Measurements from ENCODE around the gene ZNF487.
"Not testable (repeated sequence)": the region's sequence is repeated elsewhere in the genome, so short reads cannot be mapped to it uniquely, and the experiment has no call there.

The ZNF487 gene

DNA sequence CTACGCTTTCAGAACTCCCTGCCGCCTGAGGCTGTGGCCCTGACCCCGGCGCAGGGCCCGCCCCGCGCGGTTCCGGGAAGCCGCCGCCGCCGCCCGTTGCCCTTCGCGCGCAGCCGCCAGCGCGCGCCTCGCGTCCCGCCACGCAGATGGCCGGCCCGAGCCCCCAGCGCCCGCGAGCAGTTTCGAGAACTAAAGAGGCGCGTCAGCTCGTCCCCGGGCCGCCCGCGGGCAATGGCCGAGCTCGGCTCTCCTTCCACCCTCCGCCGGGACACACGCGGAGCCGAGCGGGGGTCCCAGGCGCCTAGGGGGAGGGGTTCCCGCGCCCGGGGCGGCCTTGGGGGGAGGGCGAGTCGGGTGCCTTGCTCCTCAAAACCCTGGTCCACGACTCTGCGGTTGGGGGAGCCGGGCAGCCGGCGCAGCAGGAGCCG lies 29.7 kb upstream of the ZNF487 start:
- DNase-seq = peak; percentile 60

DNA sequence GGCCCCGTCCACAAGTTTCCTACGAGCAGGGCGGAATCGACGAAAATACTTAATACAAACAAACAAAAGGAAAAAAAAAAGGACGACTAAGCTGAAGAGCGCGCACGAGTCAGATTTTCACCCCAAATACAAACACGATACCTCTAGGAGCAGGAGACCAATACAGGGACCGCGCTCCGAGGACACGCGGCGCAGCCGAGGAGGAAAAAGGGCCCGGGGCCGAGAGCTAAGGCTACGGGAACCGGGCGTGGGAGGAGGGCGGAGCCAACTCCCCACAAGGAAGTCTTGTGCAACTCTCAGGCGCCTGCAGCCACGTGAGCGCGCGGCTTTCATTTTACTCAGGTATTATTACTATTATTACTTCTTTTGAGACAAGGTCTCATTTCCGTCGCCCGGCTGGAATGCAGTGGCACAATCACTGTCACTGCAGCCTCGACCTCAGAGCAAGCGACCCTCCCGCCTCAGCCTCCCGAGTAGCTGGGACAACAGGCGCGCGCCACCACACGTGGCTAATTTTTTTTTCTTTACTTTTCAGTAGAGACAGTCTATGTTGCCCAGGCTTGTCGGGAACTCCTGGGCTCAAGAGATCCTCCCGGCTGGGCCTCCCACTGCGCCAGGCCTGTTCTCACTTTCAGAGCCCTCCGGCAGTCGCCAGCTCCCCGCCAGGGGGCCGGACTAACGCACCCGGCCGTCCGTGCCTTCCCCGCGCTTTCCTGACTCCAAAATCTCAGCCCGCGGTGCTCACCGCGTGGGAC lies 29.2 kb upstream of the ZNF487 start:
- DNase-seq = peak; percentile 93

DNA sequence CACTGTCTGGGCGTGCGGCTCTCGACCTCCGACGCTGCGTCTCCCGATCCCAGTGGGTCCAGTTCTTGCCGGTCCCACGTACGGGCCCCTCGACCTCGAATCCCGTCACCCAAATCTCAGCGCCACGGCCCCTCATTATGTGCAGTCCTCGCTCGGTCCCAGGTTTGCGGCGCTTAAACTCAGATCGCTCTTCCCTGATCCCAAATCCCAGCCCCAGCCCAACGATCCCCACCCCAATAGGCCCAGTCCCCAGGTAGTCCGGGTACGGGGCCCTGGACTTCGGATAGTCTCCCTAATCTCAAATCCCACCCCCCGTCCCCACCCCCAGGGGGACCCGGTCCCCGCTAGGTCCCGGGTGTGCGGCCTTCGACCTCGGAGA lies 28.6 kb upstream of the ZNF487 start:
- no peak for DNase-seq

DNA sequence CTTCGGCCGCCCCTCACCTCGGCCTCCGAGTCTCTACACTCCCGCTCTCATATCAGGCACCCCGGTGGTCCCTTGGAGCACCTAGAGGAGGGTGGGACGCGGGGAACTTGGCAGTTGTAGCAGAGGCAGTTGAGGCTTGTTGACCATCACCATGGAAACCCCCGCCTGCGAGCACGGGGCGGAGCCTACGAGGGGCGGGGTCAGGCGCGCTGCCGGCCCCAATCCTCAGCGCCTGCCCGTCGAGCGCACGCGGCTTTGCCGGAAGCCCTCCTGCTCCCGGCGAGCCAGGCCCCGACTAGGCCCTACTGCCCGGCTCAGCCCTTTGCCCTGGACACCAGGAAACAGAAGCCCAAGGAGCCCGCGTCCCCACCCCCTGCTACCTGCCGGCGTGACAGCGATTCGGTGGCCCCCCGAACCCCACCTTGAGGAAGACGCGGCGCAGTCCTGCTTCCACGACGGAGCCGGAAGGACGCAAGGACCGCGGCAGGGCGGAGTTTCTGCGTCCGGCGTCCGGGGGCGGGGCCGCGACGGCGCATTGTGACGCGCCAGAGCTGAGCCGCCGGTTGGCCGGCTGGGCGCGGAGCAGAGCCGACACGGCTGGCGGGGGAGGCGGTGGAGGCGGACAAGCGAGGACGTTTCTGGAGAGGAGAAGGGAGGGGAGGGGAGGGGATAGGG lies 28.1 kb upstream of the ZNF487 start, which contains the start of gene HNRNPF:
Gene HNRNPF, minus strand, starts transcription at position 477 of the 675 bp plus-strand sequence. CDS start 21,302 bp downstream, outside the sequence.
- peak; percentile 95 for DNase-seq

DNA sequence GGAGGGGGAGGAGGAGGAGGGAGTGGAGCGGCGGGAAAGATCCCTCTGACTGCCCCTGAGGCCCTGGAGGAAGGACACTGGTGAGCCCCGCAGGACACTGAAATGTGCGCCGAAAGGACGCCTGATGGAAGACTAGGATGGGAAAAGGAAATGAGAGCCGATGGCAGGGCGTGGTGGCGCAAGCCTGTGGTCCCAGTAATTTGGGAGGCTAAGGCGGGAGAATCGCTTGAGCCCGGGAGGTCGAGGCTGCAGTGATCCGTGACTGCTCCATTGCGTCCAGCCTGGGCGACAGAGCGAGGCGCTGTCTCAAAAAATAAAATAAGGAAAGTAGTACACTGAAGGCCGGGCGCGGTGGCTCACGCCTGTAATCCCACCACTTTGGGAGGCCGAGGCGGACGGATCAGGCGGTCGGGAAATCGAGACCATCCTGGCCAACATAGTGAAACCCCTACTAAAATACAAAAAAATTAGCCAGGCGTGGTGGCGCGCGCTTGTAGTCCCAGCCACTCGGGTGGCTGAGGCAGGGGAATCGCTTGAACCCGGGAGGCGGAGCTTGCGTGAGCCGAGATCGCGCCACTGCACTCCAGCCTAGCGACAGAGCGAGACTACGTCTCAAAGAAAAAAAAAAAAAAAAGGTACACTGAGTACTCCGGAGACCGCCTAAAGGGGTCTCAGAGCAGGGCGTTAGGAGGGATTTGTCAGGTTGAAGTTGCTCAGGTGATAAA lies 27.4 kb upstream of the ZNF487 start:
- DNase-seq = peak; percentile 66

DNA sequence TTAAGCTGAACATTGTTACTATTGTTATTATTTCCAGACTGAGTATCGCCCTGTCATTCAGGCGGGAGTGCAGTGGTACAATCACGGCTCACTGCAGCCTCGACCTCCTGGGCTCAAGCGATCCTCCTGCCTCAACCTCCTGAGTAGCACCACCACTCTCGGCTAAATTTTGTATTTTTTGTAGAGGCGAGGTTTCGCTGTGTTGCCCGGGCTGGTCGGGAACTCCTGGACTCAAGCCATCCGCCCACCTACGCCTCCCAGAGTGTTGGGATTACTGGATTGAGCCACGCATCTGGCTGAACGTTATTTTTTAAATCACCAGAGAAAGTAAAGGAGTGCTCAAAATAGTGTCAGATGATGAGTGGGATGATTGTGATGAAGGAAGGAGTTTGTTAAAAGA lies 26.6 kb upstream of the ZNF487 start:
- DNase-seq = no peak

DNA sequence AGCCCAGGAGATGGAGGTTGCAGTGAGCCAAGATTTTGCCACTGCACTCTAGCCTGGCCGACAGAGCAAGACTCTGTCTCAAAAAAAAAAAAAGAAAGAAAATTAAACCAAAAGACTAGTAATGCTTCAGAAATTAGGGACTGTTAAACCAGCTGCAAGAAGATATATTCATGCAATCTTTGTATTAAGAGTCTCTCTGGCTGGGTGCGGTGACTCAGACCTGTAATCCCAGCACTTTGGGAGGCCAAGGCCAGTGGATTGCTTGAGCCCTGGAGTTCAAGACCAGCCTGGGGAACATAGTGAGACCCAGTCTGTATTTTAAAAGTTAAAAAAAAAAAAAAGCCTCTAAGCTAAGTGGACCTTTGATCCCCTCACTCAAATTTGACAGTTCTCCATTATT lies 25.4 kb upstream of the ZNF487 start:
- no peak for DNase-seq

DNA sequence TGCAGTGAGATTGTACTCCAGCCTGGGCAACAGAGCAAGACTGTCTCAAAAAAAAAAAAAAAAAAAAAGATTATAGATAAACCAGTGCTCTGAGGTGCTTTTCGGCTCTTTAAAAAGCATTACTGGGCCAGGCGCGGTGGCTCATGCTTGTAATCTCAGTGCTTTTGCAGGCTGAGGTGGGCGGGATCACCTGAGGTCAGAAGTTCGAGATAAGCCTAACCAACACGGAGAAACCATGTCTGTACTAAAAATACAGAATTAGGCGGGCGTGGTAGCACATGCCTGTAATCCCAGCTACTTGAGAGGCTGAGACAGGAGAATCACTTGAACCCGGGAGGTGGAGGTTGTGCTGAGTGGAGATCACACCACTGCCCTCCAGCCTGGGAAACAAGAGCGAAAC lies 21.4 kb upstream of the ZNF487 start:
- no peak for DNase-seq

DNA sequence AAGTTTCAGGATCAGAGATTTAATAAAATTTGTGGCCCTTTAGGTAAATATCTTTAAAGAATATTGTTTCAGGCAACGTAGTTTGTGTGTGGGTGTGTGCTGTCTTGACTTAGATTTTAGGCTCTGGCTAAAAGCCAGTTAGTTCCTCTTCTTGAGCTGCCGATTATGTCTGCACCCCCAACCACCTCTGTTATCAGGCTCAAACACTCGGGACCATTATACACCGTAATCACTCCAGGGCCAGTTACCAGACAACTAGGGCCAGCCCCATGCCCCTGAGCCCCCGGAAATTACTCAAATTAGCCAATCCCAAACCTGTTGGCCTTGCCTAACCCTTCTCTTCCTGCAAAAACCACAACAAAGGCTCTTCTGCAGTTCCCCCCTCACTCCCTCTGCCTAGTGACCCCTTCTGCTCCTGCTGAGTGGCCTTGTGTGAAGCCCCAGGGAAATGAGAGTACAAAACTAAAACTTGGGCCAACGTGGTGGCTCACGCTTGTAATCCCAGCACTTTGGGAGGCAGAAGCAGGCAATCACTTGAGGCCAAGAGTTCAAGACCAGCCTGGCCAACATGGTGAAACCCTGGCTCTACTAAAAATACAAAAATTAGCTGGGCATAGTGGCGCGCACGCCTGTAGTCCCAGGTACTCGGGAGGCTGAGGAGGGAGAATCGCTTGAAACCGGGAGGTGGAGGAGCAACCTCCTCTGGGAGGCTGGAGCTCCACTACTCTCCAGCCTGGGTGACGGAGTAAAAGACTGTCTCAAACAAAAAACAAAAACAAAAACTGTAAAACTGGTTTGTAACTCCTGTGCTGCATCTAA lies 18.8 kb upstream of the ZNF487 start:
- no peak for DNase-seq

DNA sequence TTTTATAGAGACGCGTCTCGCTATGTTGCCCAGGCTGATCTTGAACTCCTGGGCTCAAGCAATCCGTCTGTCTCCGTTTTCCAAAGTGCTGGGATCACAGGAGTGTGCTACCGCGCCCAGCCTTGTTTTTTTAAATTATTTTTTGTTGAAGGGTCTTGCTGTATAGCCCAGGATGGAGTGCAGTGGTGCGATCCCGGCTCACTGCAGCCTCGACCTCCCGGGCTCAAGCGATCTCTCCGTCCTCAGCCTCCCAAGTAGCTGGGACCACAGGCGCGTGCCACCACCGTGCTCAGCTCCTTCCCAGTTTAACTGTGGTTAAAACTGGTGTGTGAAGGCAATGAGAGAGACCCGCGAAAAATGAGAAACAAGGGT lies 16.9 kb upstream of the ZNF487 start:
- no peak for DNase-seq

DNA sequence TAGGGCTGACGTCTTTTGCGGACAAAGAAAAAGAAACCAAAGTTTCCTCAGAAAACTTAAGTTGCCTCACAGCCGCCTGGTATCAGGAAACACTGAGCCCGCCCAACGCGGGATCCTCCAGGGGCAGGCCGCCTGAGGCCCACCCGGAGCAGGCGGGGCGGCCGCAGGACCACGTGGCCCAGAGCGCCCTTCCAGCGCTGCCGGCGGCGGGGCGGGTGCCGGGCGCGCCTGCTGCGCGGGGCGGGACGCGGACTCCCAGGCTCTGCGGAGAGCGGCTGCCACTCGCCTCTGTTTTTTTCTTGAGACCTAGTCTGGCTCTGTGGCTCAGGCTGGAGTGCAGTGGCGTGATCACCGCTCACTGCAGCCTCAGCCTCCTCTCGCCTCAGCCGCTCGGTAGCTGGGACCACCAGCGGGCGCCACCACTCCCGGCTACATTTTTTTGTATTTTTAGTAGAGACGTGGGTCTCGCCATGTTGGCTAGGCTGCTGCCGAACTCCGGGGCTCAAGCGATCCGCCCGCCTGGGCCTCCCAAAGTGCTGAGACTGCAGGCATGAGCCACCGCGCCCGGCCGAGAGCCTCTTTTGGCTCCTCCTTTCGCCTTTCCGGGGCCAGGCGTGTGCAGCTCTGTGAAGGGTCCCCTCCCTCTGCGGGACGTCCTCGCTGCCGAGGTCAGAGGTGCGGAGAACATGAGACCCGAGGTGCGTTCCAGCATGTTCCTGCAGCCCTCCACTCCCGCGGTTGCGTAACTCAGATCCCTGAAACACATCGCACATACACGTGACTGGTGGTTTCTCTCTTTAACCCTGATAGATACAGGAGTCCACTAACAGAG lies 16.3 kb upstream of the ZNF487 start:
- DNase-seq = peak; percentile 79

DNA sequence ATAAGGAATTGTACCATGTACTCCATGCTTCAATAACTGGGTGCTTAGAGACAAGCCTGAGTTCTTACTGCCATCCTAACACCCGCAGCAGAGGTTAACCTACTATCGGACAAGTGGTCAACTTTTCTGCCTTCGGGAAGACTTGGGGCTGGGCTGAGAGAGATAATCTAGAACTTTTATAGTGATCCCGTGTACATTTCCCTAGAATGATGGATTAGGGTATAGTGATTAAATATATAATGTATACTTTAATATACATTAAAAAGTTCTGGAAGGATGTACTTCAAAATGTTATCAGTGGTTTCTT lies 15.8 kb upstream of the ZNF487 start:
- DNase-seq = no peak

DNA sequence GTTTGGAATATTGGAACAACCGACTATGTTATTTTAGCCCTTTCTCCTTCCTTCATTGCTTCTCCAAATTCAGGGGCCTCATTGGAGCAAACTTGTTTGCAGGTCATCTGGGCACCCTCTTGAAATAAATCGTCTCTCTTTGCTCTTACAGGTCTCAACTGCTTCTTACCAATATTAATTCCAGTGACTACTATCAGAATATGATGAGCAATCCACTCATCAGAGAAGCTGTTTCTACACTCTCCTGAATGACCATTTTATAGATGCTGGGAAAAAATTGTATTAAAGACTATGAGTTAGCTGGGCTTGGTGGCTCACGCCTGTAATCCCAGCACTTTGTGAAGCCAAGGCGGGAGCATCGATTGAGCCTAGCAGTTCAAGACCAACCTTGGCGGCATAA lies 15.4 kb upstream of the ZNF487 start:
- no peak for DNase-seq

DNA sequence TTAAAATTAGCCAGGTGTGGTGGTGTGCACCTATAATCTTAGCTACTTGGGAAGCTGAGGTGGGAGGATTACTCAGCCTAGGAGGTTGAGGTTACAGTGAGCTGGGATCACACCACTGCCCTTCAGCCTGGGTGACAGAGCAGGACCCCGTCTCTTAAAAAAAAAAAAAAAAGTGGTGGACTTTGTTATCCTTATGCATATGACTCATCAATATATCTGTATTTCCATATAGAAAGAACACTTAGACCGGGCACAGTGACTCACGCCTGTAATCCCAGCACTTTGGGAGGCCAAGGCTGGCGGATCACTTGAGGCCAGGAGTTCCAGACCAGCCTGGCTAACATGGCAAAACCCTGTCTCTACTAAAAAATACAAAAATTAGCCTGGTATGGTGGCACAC lies 15.0 kb upstream of the ZNF487 start:
- not testable (repeated sequence) for DNase-seq

DNA sequence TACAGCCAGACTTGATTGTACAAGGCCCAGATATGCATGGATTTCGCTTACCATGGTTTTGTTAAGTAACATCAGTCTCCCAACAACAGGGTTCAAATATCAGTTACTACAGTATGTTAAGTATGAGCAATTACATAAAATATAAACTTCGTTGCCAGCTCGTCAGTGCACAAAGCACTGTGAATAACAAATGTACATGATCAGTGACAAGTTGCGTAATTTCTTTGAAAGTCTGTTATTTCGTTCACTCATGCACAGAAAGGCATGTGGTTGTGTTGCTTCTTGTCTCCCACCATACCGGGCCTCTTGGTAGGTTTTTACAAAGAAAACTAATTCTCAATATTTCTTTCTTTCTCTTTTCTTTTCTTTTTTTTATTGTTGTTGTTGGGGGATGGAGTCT lies 12.5 kb upstream of the ZNF487 start:
- DNase-seq = no peak

DNA sequence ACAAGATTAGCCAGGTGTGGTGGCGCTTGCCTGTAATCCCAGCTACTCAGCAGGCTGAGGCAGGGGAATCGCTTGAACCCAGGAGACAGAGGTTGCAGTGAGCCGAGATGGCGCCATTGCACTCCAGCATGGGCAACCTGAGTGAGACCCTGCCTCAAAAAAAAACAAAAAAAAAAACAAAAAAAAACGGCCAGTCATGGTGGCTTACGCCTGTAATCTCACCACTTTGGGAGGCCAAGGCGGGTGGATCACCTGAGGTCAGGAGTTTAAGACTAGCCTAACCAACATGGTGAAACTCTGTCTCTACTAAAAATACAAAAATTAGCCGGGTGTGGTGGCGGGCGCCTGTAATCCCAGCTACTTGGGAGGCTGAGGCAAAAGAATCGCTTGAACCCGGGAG lies 10.4 kb upstream of the ZNF487 start:
- DNase-seq = not testable (repeated sequence)

DNA sequence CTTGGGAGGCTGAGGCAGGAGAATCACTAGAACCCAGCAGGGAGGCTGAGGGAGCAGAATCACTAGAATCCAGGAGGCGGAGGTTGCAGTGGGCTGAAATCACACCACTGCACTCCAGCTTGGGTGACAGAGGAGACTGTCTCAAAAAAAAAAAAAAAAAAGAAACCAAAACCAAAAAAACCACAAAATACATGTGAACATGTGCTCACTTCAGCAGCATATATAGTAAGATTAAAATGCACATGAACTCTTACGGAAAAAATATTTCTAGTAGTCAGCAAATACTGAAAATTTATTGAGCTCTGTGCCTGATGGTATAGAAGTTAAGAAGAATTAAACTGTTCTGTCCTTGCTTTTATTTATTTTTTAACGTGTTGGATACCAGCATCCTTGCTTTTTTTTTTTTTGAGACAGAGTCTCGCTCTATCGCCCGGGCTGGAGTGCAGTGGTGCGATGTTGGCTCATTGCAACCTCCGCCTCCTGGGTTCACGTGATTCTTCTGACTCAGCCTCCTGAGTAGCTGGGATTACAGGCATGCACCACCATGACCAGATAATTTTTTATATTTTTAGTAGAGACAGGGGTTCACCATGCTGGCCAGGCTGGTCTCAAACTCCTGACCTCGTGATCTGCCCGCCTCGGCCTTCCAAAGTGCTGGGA lies 9.6 kb upstream of the ZNF487 start:
- peak; percentile 54 for DNase-seq

DNA sequence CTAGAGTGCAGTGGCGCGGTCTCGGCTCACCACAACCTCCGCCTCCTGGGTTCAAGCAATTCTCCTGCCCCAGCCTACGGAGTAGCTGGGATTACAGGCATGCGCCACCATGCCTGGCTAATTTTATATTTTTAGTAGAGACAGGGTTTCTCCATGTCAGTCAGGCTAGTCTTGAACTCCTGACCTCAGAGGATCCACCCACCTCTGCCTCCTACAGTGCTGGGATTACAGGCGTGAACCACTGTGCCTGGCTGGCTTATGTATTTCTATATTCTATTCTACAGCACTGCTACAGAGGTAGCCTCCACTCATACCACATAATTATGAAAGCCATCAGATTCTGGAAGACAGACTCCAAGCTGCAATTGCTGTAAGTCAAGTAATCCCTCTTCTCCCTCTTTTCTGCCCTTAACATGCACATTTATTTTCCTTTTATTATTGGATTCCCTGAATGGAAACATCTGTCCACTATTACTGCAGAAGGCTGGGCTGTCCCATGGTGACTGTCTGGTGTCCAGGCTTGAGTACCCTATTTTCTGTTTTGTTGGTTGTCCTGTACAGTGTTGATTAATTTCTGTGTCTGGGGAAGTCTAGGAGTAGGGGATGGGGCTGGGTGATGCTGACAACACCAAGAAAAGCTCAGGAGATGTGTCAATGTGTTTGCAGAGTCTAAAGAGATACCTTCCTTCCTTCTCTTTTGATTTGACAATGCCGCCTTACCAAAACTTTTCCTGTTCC lies 5.8 kb upstream of the ZNF487 start:
- DNase-seq = no peak

DNA sequence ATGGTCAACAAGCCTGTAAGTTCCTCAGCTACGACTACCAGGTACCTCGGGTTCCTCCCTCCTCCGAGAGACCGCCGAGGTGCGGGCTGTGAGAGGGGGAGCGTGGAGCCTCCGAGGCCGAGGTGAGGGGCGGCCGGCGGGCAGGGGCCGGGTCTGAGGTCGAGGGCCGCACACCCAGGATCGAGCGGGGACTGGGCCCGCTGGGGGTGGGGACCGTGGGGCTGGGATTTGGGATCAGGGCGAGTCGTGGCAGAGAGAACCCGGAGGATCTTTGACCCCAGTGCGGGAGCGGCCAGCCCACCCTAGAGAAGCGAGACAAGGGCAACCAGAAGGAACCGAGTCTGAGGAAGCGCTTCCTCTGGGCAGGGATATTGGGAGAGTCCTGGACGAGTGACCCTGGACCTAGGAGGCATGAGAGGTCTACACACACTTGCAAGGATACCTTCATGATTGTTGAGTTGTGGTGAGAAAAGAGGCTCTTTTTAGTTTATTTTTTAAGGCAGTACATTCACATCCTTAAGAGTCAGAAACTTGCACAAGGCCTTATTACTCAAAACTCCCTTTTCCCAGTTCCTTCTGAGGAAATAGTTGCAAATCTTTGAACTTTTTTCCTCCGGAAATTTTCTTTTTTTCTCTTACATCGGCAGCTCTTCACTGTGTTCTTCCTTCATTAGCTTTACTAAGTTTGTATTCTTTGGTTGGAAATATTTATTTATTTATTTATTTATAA lies 395 bp downstream of the ZNF487 start:
- DNase-seq = no peak

DNA sequence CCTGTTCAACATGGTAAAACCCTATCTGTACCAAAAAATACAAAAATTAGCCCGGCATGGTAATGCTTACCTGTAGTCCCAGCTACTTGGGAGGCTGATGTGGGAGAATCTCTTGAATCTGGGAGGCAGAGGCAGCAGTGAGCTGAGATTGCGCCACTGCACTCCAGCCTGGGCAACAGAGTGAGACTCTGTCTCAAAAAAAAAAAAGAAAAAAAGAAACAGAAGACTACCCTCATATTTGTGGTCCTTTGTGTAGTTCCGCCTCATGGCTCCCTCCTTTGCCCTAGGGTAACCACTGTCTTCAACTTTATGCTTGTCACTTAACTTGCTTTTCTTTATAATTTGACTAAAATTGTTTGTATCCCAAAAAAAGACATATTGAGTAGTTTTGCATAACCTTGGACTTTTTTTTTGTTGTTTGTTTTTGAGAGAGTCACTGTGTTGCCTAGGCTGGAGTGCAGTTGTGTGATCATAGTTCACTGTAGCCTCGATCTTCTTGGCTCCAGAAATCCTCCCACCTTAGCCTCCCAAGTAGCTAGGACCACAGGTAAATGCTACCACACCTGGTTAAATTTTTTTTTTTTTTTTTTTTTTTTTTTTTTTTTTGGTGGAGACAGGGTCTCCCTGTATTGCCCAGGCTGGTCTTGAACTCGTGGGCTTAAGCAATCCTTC lies 3.7 kb downstream of the ZNF487 start:
- DNase-seq = no peak
